HFFc6 (cell line): ENCODE data around the gene PITPNM2. TPM values are rescaled to one million over a fixed set of nuclear protein-coding genes. Genes with fewer than 3 reads are reported as not detected.

Experiments
- DNase-seq: peaks from one replicate; pipeline ENCODE4 v3.0.0-alpha.2; 2018
- H3K27ac Mint-ChIP-seq: 2 replicates; pipeline ENCODE4 v1.8.0; 2020; ENCODE audit warnings: mild to moderate bottlenecking, mixed read lengths
- H3K27me3 Mint-ChIP-seq: 2 replicates; pipeline ENCODE4 v1.8.0; 2021; ENCODE audit warnings: mild to moderate bottlenecking, moderate library complexity, mixed read lengths; ENCODE audit not compliant: insufficient read depth
- H3K36me3 Mint-ChIP-seq: 2 replicates; pipeline ENCODE4 v1.8.0; 2021; ENCODE audit warnings: low read depth, mixed read lengths
- H3K4me1 Mint-ChIP-seq: 2 replicates; pipeline ENCODE4 v1.8.0; 2020; ENCODE audit warnings: low read depth, mixed read lengths
- H3K4me3 Mint-ChIP-seq: 2 replicates; pipeline ENCODE4 v1.8.0; 2020; ENCODE audit warnings: mild to moderate bottlenecking, moderate library complexity, mixed read lengths
- H3K9me3 Mint-ChIP-seq: 2 replicates; pipeline ENCODE4 v1.8.0; 2020; ENCODE audit warnings: mild to moderate bottlenecking, mixed read lengths
- CTCF ChIP-seq: fragments of 200-600 bp; sonication (generic); IDR thresholded peaks from 2 replicates; pipeline ENCODE4 v1.5.0; 2021; ENCODE audit warnings: antibody characterized with exemption, mild to moderate bottlenecking
- total RNA-seq, 6 experiments: library from RNA; stranded (reverse); fragmentation: NEBNext Ultra II Directional; extraction: Animal tissue kit (Norgen Biotek cat#: 25700); gene quantifications; 2 replicates in 1 of 6; 3 replicates in 5 of 6; pipeline ENCODE4 v1.2.3, GENCODE V29; 2021

PITPNM2 gene
- total RNA-seq, 6 experiments from 2014 or later, result 1.5 to 5.1 (median 4.1) TPM

DNA sequence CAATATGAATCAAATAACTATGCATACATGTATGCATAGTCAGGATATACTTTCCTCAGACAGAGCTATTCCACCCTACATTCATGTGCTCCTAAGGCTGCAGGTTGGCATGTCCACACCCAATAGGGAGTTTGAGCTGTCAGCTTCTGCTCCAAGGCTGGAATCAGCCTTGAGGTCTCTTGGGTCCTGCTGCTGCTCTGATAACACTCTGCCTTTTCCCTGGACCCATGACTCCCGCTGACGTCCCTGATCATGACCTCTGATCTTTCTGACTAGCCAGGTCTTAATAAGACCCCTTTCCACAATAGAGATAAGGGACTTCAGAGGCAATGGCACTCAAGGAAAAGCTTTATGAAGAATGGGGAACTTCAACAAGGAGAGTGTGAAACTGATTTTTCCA lies 5.7 kb downstream of the PITPNM2 start:
- Mint-ChIP-seq H3K9me3 (no peaks in the 10 kb centered on the region), H3K36me3 (0 out of 2 replicates have a peak, but pooled peaks cover 4% of the 10 kb centered on the region), H3K27me3 (peaks cover 30% of the 10 kb centered on the region), H3K4me3 (no peak overlapping the region), H3K4me1 (peaks cover 42% of the 10 kb centered on the region), H3K27ac (no peak overlapping the region)
- no peak for TF ChIP-seq CTCF
- no peak for DNase-seq

DNA sequence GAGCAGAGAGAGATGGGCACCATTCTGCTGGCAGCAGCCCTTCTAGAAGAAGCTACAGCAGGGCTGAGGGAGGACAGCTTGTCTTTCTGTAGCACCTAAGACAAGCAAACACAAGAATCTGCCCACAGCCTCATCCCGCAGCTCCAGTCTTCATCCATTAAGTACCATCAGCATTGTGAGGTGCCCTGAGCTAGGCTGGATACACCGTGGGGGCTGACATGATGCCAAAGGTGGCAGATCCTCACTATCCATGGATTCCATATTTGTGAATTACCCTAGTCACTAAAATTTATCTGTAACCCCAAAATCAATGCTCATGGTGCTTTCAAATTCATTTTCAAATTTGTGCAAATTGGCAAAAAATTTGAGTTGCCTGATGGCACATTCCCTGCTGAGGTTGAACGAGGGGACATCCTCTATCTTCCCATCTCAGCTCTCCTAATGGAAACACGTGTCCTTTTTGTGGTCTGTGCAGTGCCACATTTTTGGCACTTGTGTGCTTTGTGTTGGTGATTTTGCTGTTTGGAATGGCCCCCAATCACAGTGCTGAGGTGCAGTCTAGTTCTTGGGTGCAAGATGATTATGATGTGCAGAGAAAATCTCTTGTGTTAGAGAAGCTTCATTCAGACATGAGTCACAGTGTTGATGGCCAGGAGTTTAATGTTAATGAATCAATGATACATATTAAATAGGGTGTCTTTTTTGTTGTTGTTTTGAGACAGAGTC lies 7.0 kb downstream of the PITPNM2 start:
- Mint-ChIP-seq H3K4me3 (no peak overlapping the region), H3K36me3 (0 out of 2 replicates have a peak, but pooled peaks cover 4% of the 10 kb centered on the region), H3K27me3 (peaks cover 19% of the 10 kb centered on the region), H3K27ac (no peak overlapping the region), H3K9me3 (no peaks in the 10 kb centered on the region), H3K4me1 (peaks cover 44% of the 10 kb centered on the region)
- DNase-seq, result no peak
- no peak for TF ChIP-seq CTCF

DNA sequence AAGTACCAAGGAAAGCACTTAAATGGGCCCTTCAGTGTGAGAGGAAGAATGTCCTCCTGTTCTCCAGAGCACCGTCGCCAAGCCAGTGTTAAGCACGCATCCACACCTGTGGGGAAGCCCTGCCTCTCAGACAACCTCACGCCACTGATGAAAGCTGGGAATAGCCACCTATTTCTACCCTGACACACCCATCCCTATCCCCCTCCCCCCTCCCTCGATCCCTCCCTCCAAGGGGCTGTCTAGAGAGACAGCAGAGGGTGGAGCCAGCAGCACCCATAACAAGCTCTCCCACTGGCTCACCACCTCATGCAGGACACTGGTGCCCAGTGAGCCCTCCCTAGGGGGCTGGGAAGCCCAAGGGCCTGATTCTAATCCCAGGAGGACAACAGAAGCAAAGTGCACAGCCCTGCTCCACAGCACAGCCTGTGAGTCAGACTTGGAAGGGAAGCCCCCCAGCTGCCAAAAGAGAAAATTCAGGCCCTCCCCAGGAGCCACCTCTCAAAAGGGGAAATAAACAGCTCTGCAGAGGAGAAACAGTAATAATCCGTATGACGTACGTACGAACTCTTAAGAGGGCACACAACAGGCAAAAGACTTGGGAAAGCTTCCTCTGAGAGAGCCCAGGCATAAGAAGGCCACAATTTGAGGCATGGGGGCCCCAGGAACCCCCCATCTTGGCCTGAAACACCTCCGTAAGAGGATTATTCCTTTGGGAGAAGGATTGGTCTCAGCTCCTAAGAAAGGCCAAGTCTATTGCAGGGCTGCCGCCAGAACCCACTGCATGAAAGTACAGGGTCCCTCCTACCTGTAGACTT lies 7.8 kb downstream of the PITPNM2 start:
- Mint-ChIP-seq H3K27me3 (peaks cover 12% of the 10 kb centered on the region), H3K27ac (no peak overlapping the region), H3K36me3 (0 out of 2 replicates have a peak, but pooled peaks cover 4% of the 10 kb centered on the region), H3K4me3 (no peak overlapping the region), H3K4me1 (peaks cover 44% of the 10 kb centered on the region), H3K9me3 (no peaks in the 10 kb centered on the region)
- DNase-seq, result no peak
- no peak for TF ChIP-seq CTCF

DNA sequence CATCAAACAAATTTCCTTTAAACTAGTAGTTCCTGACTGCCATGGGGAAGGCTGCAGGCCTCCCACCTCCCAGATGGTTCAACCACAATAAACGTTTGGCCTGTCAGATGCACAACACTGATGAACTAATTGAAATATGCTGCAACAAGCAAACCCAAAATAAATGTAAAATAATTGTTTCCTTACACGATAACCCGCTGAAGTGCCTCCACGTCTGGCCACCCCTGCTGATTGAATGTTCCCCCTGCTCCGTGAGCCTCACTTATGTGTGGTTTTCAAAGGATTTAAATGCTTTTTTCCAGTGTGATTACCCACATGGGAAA lies 8.4 kb downstream of the PITPNM2 start:
- no peak overlapping the region for H3K4me3 Mint-ChIP-seq
- 0 out of 2 replicates have a peak, but pooled peaks cover 4% of the 10 kb centered on the region for H3K36me3 Mint-ChIP-seq

More for the DNA sequence above, 8.4 kb downstream of the PITPNM2 start:
- Mint-ChIP-seq H3K9me3 (no peaks in the 10 kb centered on the region), H3K27ac (no peak overlapping the region), H3K27me3 (peaks cover 13% of the 10 kb centered on the region), H3K4me1 (peaks cover 44% of the 10 kb centered on the region)
- TF ChIP-seq CTCF, result no peak
- DNase-seq, result no peak
